Osteocyte (in vitro differentiated cells): ENCODE data around the gene MLLT3. TPM values are rescaled to one million over a fixed set of nuclear protein-coding genes. Genes with fewer than 3 reads are reported as not detected.
A peak's percentile ranks its signal among the peaks of the same experiment; 100 is the strongest.

Experiments used
- DNase-seq: peaks from one replicate; pipeline ENCODE4 v3.0.0; 2021; ENCODE audit warnings: mixed read lengths; ENCODE audit not compliant: unreplicated experiment; ENCODE audit errors: extremely low spot score
- H3K27ac Mint-ChIP-seq: one replicate; pipeline ENCODE4 v1.8.0; 2021; ENCODE audit warnings: mild to moderate bottlenecking, mixed read lengths; ENCODE audit not compliant: unreplicated experiment
- H3K27me3 Mint-ChIP-seq: one replicate; pipeline ENCODE4 v1.8.0; 2021; ENCODE audit warnings: mixed read lengths; ENCODE audit not compliant: unreplicated experiment
- H3K36me3 Mint-ChIP-seq: one replicate; pipeline ENCODE4 v1.8.0; 2021; ENCODE audit warnings: mixed read lengths; ENCODE audit not compliant: unreplicated experiment
- H3K4me1 Mint-ChIP-seq: one replicate; pipeline ENCODE4 v1.8.0; 2021; ENCODE audit warnings: mixed read lengths; ENCODE audit not compliant: unreplicated experiment
- H3K4me3 Mint-ChIP-seq: one replicate; pipeline ENCODE4 v1.8.0; 2021; ENCODE audit warnings: mild to moderate bottlenecking, moderate library complexity, mixed read lengths; ENCODE audit not compliant: unreplicated experiment
- H3K9me3 Mint-ChIP-seq: one replicate; pipeline ENCODE4 v1.8.0; 2021; ENCODE audit warnings: mixed read lengths; ENCODE audit not compliant: unreplicated experiment
- CTCF ChIP-seq: fragments of 200-600 bp; sonication (generic); IDR thresholded peaks from 2 replicates; pipeline ENCODE4 v1.5.0; 2021; ENCODE audit warnings: antibody characterized with exemption, mild to moderate bottlenecking, moderate library complexity
- total RNA-seq: library from RNA; stranded (reverse); gene quantifications from 2 replicates; pipeline ENCODE4 v1.2.1, GENCODE V29; 2021

MLLT3 gene
- total RNA-seq, 1 donor from 2014 or later: 19.5 TPM

GRCh38 chr9:20507431-20507830 is 114.9 kb downstream of the MLLT3 start:
- H3K4me3 Mint-ChIP-seq: no peak overlapping the region
- no peaks in the 10 kb centered on the region for H3K27me3 Mint-ChIP-seq
- H3K27ac Mint-ChIP-seq: no peak overlapping the region
- H3K4me1 Mint-ChIP-seq: peaks cover 46% of the 10 kb centered on the region
- H3K36me3 Mint-ChIP-seq: peaks cover 3% of the 10 kb centered on the region
- DNase-seq: no peak
- no peak for TF ChIP-seq CTCF
- peaks cover 6% of the 10 kb centered on the region for H3K9me3 Mint-ChIP-seq

GRCh38 chr9:20506099-20506900 is 116.0 kb downstream of the MLLT3 start:
- Mint-ChIP-seq H3K27ac (no peak overlapping the region), H3K9me3 (peaks cover 6% of the 10 kb centered on the region), H3K4me3 (no peak overlapping the region), H3K27me3 (no peaks in the 10 kb centered on the region), H3K36me3 (peaks cover 3% of the 10 kb centered on the region), H3K4me1 (peaks cover 36% of the 10 kb centered on the region)
- DNase-seq: no peak
- TF ChIP-seq CTCF: no peak

GRCh38 chr9:20505574-20505973 is 116.7 kb downstream of the MLLT3 start:
- H3K4me1 Mint-ChIP-seq: peaks cover 36% of the 10 kb centered on the region
- H3K4me3 Mint-ChIP-seq: no peak overlapping the region
- H3K27me3 Mint-ChIP-seq: no peaks in the 10 kb centered on the region
- TF ChIP-seq CTCF: no peak
- H3K27ac Mint-ChIP-seq: no peak overlapping the region
- peaks cover 6% of the 10 kb centered on the region for H3K9me3 Mint-ChIP-seq
- peaks cover 3% of the 10 kb centered on the region for H3K36me3 Mint-ChIP-seq
- no peak for DNase-seq

- Mint-ChIP-seq H3K27ac (peak overlapping the region; percentile 55), H3K9me3 (peaks cover 6% of the 10 kb centered on the region), H3K4me1 (peaks cover 36% of the 10 kb centered on the region), H3K4me3 (no peak overlapping the region), H3K27me3 (no peaks in the 10 kb centered on the region), H3K36me3 (peaks cover 3% of the 10 kb centered on the region)
- no peak for DNase-seq
- TF ChIP-seq CTCF: no peak
Observed at GRCh38 chr9:20504930-20505329, 117.4 kb downstream of the MLLT3 start.

- H3K27ac Mint-ChIP-seq: no peak overlapping the region
- H3K4me1 Mint-ChIP-seq: peaks cover 13% of the 10 kb centered on the region
- H3K9me3 Mint-ChIP-seq: peaks cover 10% of the 10 kb centered on the region
Observed at GRCh38 chr9:20500101-20500500, 122.2 kb downstream of the MLLT3 start.

More at GRCh38 chr9:20500101-20500500, 122.2 kb downstream of the MLLT3 start:
- H3K4me3 Mint-ChIP-seq: no peak overlapping the region
- no peak for TF ChIP-seq CTCF
- no peak for DNase-seq
- H3K27me3 Mint-ChIP-seq: no peaks in the 10 kb centered on the region
- peaks cover 6% of the 10 kb centered on the region for H3K36me3 Mint-ChIP-seq
